Lung (tissue), 12 donors: ENCODE results near the gene SEC62. TPM values are rescaled to one million over a fixed set of nuclear protein-coding genes. Genes with fewer than 3 reads are reported as not detected.
A peak's percentile ranks its signal among the peaks of the same experiment; 100 is the strongest.

ENCODE experiments used
- ATAC-seq: fragments of 200-7000 bp; cut with Tn5 transposase; one replicate; pipeline ENCODE4 v1.9.1; 2020; ENCODE audit warnings: moderate number of reproducible peaks; ENCODE audit not compliant: insufficient read depth, low FRiP score
- DNase-seq, 3 donors: peaks; one replicate each; pipeline ENCODE4 v3.0.0-alpha.2; 2013 to 2017
- H3K27ac ChIP-seq, 2 donors: one replicate each; pipeline ENCODE4 v1.5.1; 2013; ENCODE audit warnings: mild to moderate bottlenecking in 2 of 2, moderate library complexity in 2 of 2, control low read depth in 1 of 2, inconsistent platforms in 1 of 2, low read depth in 1 of 2, low read length in 1 of 2
- H3K27me3 ChIP-seq, 3 donors: one replicate each; pipeline ENCODE4 v1.5.1; 2013; ENCODE audit warnings: low read length in 2 of 3; ENCODE audit not compliant: control insufficient read depth in 3 of 3, insufficient read depth in 3 of 3
- H3K36me3 ChIP-seq, 4 donors: one replicate each; pipeline ENCODE4 v1.5.1; 2013; ENCODE audit warnings: low read length in 4 of 4, mild to moderate bottlenecking in 1 of 4, moderate library complexity in 1 of 4; ENCODE audit not compliant: control insufficient read depth in 4 of 4, insufficient read depth in 4 of 4
- H3K4me1 ChIP-seq, 5 donors: one replicate each; pipeline ENCODE4 v1.5.1; 2013; ENCODE audit warnings: low read length in 5 of 5, mild to moderate bottlenecking in 2 of 5, moderate library complexity in 1 of 5; ENCODE audit not compliant: control insufficient read depth in 5 of 5, insufficient read depth in 5 of 5
- H3K4me3 ChIP-seq: one replicate; pipeline ENCODE4 v1.5.1; 2013; ENCODE audit warnings: mild to moderate bottlenecking, control low read depth, moderate library complexity
- H3K9ac ChIP-seq, 2 donors: one replicate each; pipeline ENCODE4 v1.5.1; 2013; ENCODE audit warnings: low read length in 2 of 2, control low read depth in 1 of 2; ENCODE audit not compliant: insufficient read depth in 1 of 2
- H3K9me3 ChIP-seq, 4 donors: one replicate each; pipeline ENCODE4 v1.5.1; 2013; ENCODE audit warnings: low read length in 3 of 4, mild to moderate bottlenecking in 1 of 4, moderate library complexity in 1 of 4; ENCODE audit not compliant: control insufficient read depth in 4 of 4, insufficient read depth in 3 of 4
- WGBS, 2 donors: extraction: QIAGEN DNeasy Blood & Tissue Kit; methylation state at CpG; one replicate each; pipeline ENCODE4 v1.1.7; 2013; 5-methylcytosine and 5-hydroxymethylcytosine counted together
- polyA plus RNA-seq, 2 donors: library from polyadenylated mRNA; stranded (reverse); fragments of 200-250 nt; gene quantifications; one replicate each; pipeline ENCODE4 v1.2.1, GENCODE V29; 2013
- total RNA-seq, 2 donors: library from RNA; depleted of rRNA in 1 of 2; stranded (reverse); fragments of >200 nt in 1 of 2; gene quantifications; one replicate each; pipeline ENCODE4 v1.2.1, GENCODE V29; 2014 to 2021
- TF ChIP-seq, protein P1 (sequence below): IDR thresholded peaks from 2 replicates; pipeline ENCODE4 v1.5.1; 2012; ENCODE audit warnings: mild to moderate bottlenecking; ENCODE audit errors: control extremely low read depth, extremely low read depth
- donor health status: control.
- donor health status: control.
- donor health status: Bipolar disorder and iron deficiency.
- donor health status: healthy.
- donor health status: DM: yes; HTN: yes; CAD: no.

SEC62 gene
- total and polyA plus RNA-seq, 4 donors, result 55.2 to 96.5 (median 62.7) TPM

- ATAC-seq, result no peak
- Histone ChIP-seq H3K27me3 (peaks cover 0 to 27% (median 18%) of the 10 kb centered on the region in 3 donors), H3K36me3 (no peaks in the 10 kb centered on the region), H3K4me1 (peaks cover 0 to 18% (median 3%) of the 10 kb centered on the region in 5 donors), H3K27ac (no peak overlapping the region), H3K9ac (no peak overlapping the region), H3K9me3 (no peaks in the 10 kb centered on the region), H3K4me3 (no peak overlapping the region)
- 53 to 64% methylated on average over 8 of the region's 8 CpGs for WGBS, 2 donors
- TF ChIP-seq, protein P1, sequence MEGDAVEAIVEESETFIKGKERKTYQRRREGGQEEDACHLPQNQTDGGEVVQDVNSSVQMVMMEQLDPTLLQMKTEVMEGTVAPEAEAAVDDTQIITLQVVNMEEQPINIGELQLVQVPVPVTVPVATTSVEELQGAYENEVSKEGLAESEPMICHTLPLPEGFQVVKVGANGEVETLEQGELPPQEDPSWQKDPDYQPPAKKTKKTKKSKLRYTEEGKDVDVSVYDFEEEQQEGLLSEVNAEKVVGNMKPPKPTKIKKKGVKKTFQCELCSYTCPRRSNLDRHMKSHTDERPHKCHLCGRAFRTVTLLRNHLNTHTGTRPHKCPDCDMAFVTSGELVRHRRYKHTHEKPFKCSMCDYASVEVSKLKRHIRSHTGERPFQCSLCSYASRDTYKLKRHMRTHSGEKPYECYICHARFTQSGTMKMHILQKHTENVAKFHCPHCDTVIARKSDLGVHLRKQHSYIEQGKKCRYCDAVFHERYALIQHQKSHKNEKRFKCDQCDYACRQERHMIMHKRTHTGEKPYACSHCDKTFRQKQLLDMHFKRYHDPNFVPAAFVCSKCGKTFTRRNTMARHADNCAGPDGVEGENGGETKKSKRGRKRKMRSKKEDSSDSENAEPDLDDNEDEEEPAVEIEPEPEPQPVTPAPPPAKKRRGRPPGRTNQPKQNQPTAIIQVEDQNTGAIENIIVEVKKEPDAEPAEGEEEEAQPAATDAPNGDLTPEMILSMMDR, result no peak
- no peak for DNase-seq
Observed at GRCh38 chr3:170040418-170040817, 73.8 kb downstream of the SEC62 start.

- 41 to 70% methylated on average over 7 of the region's 7 CpGs for WGBS, 2 donors
- TF ChIP-seq, protein P1, result no peak
- H3K27me3 ChIP-seq, result peaks cover 0 to 25% (median 15%) of the 10 kb centered on the region in 3 donors
- peaks cover 0 to 13% (median 4%) of the 10 kb centered on the region in 5 donors for H3K4me1 ChIP-seq
- no peak overlapping the region for H3K4me3 ChIP-seq
- DNase-seq, result no peak
- no peaks in the 10 kb centered on the region for H3K36me3 ChIP-seq
- H3K9me3 ChIP-seq, result no peaks in the 10 kb centered on the region
- no peak overlapping the region for H3K27ac ChIP-seq
- H3K9ac ChIP-seq, result no peak overlapping the region
- no peak for ATAC-seq
Observed at GRCh38 chr3:170043506-170043905, 76.9 kb downstream of the SEC62 start.

- Histone ChIP-seq H3K27me3 (peaks cover 0 to 18% (median 9%) of the 10 kb centered on the region in 3 donors), H3K36me3 (no peaks in the 10 kb centered on the region), H3K27ac (peak overlapping the region in 1 of 2 donors; percentile 66), H3K4me1 (peaks cover 0 to 9% (median 4%) of the 10 kb centered on the region in 5 donors), H3K9me3 (no peaks in the 10 kb centered on the region), H3K9ac (no peak overlapping the region), H3K4me3 (no peak overlapping the region)
- TF ChIP-seq, protein P1, result no peak
- 53 to 78% methylated on average over 7 to 8 of the region's 8 CpGs for WGBS, 2 donors
- DNase-seq, result no peak
- no peak for ATAC-seq
Observed at GRCh38 chr3:170044271-170044670, 77.7 kb downstream of the SEC62 start.

GRCh38 chr3:170044795-170045244, 78.2 kb downstream of the SEC62 start:
- no peak overlapping the region for H3K9ac ChIP-seq
- peaks cover 0 to 12% (median 9%) of the 10 kb centered on the region in 3 donors for H3K27me3 ChIP-seq
- 28 to 50% methylated on average over 8 of the region's 8 CpGs for WGBS, 2 donors
- ATAC-seq (no peak), DNase-seq (peak in 1 of 3 donors; percentile 14)
- H3K36me3 ChIP-seq, result no peaks in the 10 kb centered on the region
- peaks cover 0 to 9% (median 8%) of the 10 kb centered on the region in 5 donors for H3K4me1 ChIP-seq
- no peak overlapping the region for H3K4me3 ChIP-seq
- TF ChIP-seq, protein P1, result no peak
- no peaks in the 10 kb centered on the region for H3K9me3 ChIP-seq
- H3K27ac ChIP-seq, result peak overlapping the region in 1 of 2 donors; percentile 66
